GM21360 (cell line): Measurements from ENCODE around the gene DNAL4.
A peak's percentile ranks its signal among the peaks of the same experiment; 100 is the strongest.

Experiments
- ATAC-seq: cut with Tn5 transposase; IDR thresholded peaks from one replicate; pipeline ENCODE4 v1.9.1; 2021; ENCODE audit warnings: mild to moderate bottlenecking, moderate library complexity; ENCODE audit not compliant: unreplicated experiment

The DNAL4 gene

DNA sequence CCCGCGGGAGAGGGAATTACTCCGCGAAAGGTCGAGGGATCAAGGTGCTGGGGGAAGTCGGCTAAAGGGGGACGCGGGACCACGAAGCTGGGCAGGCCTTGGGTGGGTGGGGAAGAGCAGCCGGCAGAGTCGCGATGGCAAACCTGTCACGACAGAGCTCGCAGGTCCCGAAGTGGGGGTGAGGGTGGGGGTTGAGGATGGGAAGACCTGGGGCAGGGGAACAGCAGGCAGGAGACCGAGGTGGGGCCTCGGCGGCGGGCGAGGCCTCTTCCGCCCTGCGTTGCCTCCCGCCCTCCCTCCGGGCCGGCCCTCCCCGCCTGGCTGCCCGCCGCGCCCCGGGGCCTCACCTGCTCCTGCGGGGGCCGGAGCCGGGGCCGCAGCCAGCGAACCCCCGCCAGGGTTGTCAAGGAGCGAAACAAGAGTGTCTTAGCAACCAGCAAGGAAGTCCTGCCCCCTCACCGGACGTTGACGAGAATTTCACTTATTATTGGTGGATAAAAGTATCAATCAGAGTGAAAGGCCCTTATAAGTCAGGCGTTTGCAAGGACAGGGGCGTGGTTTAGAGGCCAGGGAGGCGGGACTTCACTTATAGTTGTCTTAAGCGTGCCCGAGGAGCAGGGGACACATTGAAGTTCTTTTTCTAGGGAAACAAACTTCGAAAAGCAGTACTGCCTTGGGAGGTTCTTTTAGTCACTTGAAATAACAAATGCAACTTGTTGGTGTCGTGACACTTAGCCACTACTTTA, at the start of gene DNAL4:
Gene DNAL4, minus strand, starts transcription at position 423 of the 746 bp plus-strand sequence. CDS start 11,412 bp downstream, outside the sequence.
- ATAC-seq: peak; percentile 83

DNA sequence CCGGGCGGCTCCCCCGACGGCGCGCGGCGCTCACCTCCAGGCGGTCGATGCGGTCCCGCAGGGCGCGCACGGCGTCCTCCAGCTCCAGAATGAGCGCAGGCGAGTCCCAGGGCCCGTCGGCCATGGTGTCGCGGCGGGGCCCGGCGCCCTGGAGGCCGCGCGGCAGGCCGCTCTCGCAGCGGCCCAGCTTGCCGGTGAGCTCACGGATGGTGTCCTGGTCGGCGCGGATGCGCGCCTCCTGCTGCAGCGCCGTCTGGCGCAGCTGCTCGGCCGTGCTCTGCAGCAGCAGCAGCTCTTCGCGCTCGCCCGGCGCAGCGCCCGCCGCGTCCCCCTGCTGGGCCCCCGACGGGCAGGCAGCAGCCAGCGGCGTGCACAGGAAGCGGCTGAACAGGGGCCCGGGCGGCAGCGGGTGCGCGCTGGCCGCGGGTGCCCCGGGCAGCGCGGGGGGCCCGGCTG, 49.3 kb upstream of the DNAL4 start:
- ATAC-seq: no peak

- no peak for ATAC-seq
Observed at GRCh38 chr22:38842512-38843200, 48.7 kb upstream of the DNAL4 start.

GRCh38 chr22:38841635-38842034, 47.7 kb upstream of the DNAL4 start:
- no peak for ATAC-seq

DNA sequence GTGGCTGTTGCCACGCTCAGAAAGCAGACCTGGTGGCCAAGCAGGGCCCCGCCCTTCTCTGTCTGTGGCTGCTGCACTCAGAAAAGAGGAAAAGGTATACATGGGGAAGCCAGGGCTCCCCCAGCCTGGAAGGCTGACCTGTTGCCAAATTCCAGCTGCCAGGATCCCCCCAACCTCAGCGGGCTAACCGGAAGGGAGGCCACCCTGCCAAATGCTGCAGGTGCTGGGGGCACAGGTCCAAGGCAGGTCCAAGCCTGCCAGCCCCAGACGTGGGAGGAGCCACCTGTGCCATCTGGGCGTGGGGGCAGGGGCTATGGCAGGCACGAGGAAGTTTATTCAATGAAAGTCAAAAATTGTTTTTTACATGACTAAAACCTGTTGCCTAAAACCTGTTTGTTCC, 47.3 kb upstream of the DNAL4 start:
- no peak for ATAC-seq

DNA sequence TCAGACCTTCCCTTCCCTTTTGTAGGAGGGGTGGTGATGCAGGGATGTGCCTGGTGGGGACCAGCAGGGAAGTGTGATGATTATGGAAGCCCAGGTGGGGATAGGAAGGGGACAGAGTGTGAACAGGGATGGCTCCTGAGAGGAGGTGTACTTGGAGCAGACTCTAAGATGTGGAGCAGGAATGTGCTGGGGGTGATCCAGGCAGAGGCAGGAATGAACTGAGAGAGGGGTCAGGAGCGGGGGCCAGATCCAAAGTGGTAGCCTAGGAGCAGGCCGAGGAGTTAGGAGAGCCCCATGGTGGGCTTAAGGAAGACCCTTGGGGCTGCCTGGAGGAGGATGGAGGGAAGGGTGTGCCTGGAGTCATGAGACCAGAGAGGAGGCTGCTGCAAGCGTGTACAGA, 46.2 kb upstream of the DNAL4 start:
- ATAC-seq: no peak

DNA sequence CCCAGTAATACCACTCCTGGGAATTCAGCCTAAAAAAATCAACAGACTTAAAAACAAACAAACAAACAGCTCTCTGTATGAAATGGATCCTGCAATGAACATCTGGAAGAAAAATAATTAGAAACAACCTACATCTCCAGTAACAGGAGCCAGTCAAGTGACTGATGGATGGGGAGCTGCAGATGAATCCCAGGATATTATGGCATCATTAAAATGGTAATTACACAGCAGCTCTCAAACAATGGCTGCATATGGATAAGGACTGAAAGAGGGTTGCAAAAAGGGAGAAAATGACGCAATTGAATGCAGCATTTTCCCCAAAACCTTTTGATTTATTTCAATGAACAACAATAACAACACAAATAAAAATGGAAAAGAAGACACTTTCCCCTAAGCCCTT, 45.7 kb upstream of the DNAL4 start:
- no peak for ATAC-seq

GRCh38 chr22:38837414-38837928, 43.5 kb upstream of the DNAL4 start:
- ATAC-seq: no peak

DNA sequence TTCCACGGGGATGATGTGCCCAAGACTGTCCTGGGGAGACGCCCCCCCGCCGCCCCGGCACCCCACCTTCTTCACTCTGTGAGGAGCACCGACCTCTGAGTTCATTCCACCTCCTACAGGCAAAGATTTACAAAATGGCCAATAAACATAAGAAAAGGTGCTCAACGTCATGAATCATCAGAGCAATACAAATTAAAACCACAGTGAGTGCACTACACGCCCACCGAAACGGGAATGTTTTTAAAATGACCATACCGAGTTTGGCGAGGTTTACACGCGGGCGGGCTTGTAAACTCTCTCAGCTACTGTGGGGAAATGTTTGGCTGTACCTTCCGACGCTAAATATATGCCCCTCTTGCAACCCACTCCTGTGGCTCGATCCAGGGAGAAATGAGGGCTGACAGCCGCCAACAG, 42.0 kb upstream of the DNAL4 start:
- ATAC-seq: no peak

GRCh38 chr22:38834991-38835390, 41.0 kb upstream of the DNAL4 start:
- no peak for ATAC-seq

DNA sequence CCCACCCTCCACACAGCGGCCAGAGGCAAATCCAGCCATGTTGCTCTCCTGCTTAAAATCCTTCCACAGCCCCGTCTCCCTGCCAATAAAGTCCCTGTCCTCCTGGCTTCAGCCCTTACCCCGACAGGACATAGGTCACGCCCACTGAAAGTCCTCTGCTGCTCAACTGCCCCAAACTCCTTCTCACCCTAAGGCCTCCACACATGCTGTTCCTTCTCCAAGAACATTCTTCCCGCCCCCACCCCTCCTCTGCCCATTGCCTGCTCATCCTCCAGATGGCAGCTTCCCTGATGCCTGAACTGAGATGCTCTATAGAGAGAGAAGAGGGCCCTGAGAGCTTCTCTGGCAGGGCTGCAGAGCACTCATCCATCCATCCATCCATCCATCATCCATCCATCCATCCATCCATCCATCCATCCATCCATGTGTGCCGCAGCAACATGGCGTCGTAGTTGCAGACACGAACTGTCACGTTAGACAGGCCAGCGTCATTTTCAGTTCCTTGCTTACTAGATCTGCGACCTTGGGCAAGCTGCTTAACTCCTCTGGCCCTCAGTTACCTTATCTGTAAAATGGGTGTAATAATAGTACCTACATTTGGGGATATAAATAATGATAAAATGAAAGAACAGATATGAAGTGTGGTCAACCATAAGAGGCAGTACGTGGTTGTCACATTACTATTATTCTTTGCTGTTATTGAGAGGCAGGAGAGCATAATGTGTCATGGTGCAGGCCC, 40.4 kb upstream of the DNAL4 start:
- no peak for ATAC-seq

DNA sequence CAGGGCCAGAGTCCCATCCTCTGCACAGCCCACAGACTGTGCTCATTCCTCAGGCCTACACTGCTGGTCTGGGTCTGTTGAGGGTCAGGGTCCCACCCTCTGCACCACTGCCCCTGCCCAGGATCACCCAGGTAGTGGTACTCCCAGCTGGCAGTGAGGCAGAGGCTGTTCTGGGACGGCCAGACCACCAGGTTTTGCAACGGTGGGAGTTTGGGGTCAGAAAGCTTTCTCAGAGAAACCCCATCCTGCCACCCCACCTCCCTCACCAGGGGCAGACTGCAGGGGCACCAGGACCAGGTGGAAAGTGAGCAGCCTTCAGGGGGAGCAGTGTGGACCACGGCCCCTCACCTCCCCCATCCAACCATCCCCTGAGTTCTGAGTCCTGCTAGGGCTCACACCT, 39.1 kb upstream of the DNAL4 start:
- ATAC-seq: no peak

GRCh38 chr22:38832005-38832978, 38.3 kb upstream of the DNAL4 start:
- no peak for ATAC-seq

GRCh38 chr22:38831166-38831945, 37.4 kb upstream of the DNAL4 start:
- ATAC-seq: no peak

DNA sequence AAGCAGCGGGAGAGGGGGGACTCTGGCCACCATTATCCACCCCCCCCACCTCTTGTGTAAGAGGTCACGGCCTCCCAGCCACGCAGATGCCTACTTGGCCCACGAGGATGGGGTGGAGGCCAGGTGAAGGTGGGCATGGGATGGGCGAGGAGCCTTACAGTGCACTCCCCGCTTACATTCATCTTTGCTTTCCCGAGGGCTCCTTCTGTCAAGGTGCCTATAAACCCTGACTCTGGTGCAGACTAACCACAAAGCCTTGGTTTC, 36.8 kb upstream of the DNAL4 start:
- ATAC-seq: no peak

- no peak for ATAC-seq
Observed at GRCh38 chr22:38830026-38830844, 36.3 kb upstream of the DNAL4 start.

- ATAC-seq: no peak
Observed at GRCh38 chr22:38829485-38829884, 35.5 kb upstream of the DNAL4 start.

DNA sequence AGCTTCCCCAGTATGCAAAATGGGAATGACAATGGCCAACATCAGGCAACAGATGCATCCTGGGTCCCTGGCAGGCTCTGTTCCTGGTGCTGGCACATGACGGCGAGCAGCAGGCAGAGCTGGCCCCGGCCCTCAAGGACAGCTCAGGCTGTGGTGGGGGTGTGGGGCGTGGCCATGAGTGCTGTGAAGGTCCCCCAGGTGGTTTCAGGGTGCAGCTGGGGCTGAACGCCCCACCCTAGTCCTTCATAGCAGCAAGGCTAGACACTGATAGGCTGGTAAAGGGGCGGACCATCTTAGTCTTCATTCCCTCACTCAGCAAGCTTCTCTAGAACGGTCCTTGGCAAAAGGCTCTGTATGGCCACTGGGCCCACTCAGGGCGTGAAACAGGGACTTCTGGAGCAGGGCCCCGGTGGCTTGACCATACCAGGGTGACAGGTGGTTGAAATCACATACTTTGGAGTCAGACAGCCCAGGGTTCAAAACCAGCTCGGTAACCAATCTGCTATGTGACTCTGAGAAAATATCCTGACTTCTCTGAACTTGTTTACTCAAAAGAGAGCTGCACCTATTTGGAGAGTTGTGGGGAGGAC, 34.8 kb upstream of the DNAL4 start:
- ATAC-seq: no peak

DNA sequence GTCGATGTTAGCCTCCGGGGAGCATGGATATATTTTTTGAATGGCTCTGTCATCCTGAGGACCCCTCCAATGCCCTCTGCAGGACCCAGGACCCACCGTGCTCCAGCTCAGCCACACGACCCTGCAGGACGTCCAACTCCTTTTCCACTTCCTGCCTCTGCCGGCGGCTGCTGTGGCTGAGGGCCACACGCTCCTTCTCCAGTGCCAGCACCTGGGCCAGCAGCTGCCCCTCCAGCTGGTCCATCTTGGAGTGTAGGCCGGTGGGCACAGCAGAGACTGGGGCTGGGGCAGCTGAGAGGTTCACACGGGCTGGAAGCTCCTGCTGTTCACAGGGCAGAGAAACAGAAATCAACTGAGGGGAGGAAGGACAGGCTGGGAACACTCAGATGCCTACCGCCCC, 34.2 kb upstream of the DNAL4 start:
- ATAC-seq: no peak
